Spleen (tissue), 11 donors: ENCODE data around the gene EXT2. TPM values are rescaled to one million over a fixed set of nuclear protein-coding genes. Genes with fewer than 3 reads are reported as not detected.

Experiments
- DNase-seq: peaks from one replicate; pipeline ENCODE4 v3.0.0-alpha.2; 2020
- H3K27ac ChIP-seq, 8 donors: fragments of 200-600 bp; sonication (generic) in 7 of 8; 1 replicate in 4 of 8; 2 replicates in 4 of 8; pipeline versions ENCODE4 v1.5.0 to v1.8.0; 2016 to 2021; ENCODE audit warnings: inconsistent platforms in 4 of 8, mild to moderate bottlenecking in 4 of 8, moderate library complexity in 1 of 8
- H3K27me3 ChIP-seq, 7 donors: fragments of 200-600 bp; sonication (generic) in 6 of 7; replicated peaks in 1 of 7; 1 replicate in 4 of 7; 2 replicates in 3 of 7; pipeline versions ENCODE4 v1.5.0 to v1.8.0; 2016 to 2021; ENCODE audit warnings: inconsistent platforms in 3 of 7, mild to moderate bottlenecking in 1 of 7
- H3K36me3 ChIP-seq, 6 donors: fragments of 200-600 bp; sonication (generic) in 5 of 6; 1 replicate in 4 of 6; 2 replicates in 2 of 6; pipeline versions ENCODE4 v1.5.0 to v1.8.0; 2016 to 2021; ENCODE audit warnings: inconsistent platforms in 2 of 6
- H3K4me1 ChIP-seq, 6 donors: fragments of 200-600 bp; sonication (generic) in 5 of 6; 1 replicate in 3 of 6; 2 replicates in 3 of 6; pipeline versions ENCODE4 v1.5.0 to v1.8.0; 2016 to 2021; ENCODE audit warnings: inconsistent platforms in 3 of 6
- H3K4me3 ChIP-seq, 8 donors: fragments of 200-600 bp; sonication (generic) in 7 of 8; 1 replicate in 4 of 8; 2 replicates in 4 of 8; pipeline versions ENCODE4 v1.5.0 to v1.8.0; 2016 to 2021; ENCODE audit warnings: inconsistent platforms in 4 of 8, mild to moderate bottlenecking in 4 of 8, moderate library complexity in 2 of 8
- H3K9me3 ChIP-seq, 8 donors: fragments of 200-600 bp; sonication (generic) in 7 of 8; 1 replicate in 4 of 8; 2 replicates in 4 of 8; pipeline versions ENCODE4 v1.5.0 to v1.8.0; 2016 to 2021; ENCODE audit warnings: inconsistent platforms in 4 of 8
- POLR2A ChIP-seq, 3 donors: fragments of 450-650 bp; IDR thresholded peaks; one replicate each; pipeline ENCODE4 v1.5.1; 2017; ENCODE audit warnings: antibody characterized with exemption in 3 of 3, mild to moderate bottlenecking in 1 of 3
- POLR2AphosphoS5 ChIP-seq, 3 donors: sonication (generic); formaldehyde crosslinking; IDR thresholded peaks; one replicate each; pipeline ENCODE4 v1.5.1; 2017; ENCODE audit warnings: antibody characterized with exemption in 3 of 3
- WGBS, 5 donors: extraction: QIAGEN DNeasy Blood & Tissue Kit in 3 of 5; methylation state at CpG; one replicate each; pipeline versions ENCODE4 v1.1.5 to v1.1.7; 2013 to 2018; 5-methylcytosine and 5-hydroxymethylcytosine counted together
- intact Hi-C: fragments of 100-400 bp; cut with DNase I; formaldehyde crosslinking; loops from one replicate; pipeline ENCODE4 v1.15.0; 2023; ENCODE audit warnings: low total_unique reads
- polyA plus RNA-seq, 3 donors: library from polyadenylated mRNA; stranded (reverse); fragments of 200-250 nt; gene quantifications; one replicate each; pipeline ENCODE4 v1.2.1, GENCODE V29; 2013
- total RNA-seq, 7 donors: library from RNA; depleted of rRNA in 3 of 7; stranded (reverse); fragments of >200 nt in 3 of 7; fragmentation: NEBNext Ultra II Directional in 4 of 7; extraction: Animal tissue kit (Norgen Biotek cat#: 25700) in 4 of 7; gene quantifications; one replicate each; pipeline versions ENCODE4 v1.1.0 to v1.2.1, GENCODE V29; 2016 to 2021
- TF ChIP-seq, protein P1 (sequence below), 11 experiments: fragments of 200-600 bp in 7 of 11; fragments of 450-650 bp in 4 of 11; sonication (generic) in 4 of 11; IDR thresholded peaks in 8 of 11; conservative IDR thresholded peaks in 3 of 11; 1 replicate in 7 of 11; 2 replicates in 4 of 11; pipeline versions ENCODE4 v1.4.0 to v1.8.0; 2016 to 2021; ENCODE audit warnings: antibody characterized with exemption in 11 of 11, inconsistent platforms in 4 of 11, mild to moderate bottlenecking in 1 of 11
- donor health status: healthy with polysubstance abuse.
- donor health status: DM: no; HTN: no; CAD: no; lungs with moderate emphysema.
- donor health status: DM: no; HTN: no; CAD: no.
- donor health status: Bipolar disorder and iron deficiency.
- donor health status: healthy.
- donor health status: DM: no; HTN: no; CAD: no.
- donor health status: DM: yes; HTN: yes; CAD: no.

Gene EXT2
- total and polyA plus RNA-seq, 10 donors, result 10.0 to 60.1 (median 41.3) TPM

DNA sequence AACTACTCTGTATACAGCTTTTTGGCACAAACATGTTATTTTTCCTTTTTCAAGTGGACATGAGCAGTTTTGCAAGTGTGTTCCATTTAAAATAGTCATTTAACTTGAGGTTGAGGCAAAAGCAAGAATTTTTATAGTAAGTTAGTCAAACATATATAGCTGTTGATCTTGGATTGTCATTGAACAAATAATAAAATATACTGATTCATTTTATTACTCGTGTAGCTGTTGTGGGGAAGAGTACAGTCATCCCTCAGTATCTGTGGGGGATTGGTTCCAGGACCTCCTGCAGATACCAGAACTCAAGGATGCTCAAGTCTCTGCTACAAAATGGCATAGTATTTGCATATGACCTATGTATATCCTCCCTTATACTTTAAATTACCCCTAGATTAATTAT is 45.3 kb downstream of the EXT2 start:
- Histone ChIP-seq H3K27ac (no peak overlapping the region), H3K36me3 (peaks cover 0 to 96% (median 15%) of the 10 kb centered on the region in 6 donors), H3K9me3 (no peaks in the 10 kb centered on the region), H3K27me3 (no peaks in the 10 kb centered on the region), H3K4me3 (no peak overlapping the region), H3K4me1 (peaks cover 0 to 7% (median 0%) of the 10 kb centered on the region in 6 donors)
- TF ChIP-seq POLR2A (IDR thresholded peaks at IDR 0.05), result no peak
- TF ChIP-seq, protein P1, sequence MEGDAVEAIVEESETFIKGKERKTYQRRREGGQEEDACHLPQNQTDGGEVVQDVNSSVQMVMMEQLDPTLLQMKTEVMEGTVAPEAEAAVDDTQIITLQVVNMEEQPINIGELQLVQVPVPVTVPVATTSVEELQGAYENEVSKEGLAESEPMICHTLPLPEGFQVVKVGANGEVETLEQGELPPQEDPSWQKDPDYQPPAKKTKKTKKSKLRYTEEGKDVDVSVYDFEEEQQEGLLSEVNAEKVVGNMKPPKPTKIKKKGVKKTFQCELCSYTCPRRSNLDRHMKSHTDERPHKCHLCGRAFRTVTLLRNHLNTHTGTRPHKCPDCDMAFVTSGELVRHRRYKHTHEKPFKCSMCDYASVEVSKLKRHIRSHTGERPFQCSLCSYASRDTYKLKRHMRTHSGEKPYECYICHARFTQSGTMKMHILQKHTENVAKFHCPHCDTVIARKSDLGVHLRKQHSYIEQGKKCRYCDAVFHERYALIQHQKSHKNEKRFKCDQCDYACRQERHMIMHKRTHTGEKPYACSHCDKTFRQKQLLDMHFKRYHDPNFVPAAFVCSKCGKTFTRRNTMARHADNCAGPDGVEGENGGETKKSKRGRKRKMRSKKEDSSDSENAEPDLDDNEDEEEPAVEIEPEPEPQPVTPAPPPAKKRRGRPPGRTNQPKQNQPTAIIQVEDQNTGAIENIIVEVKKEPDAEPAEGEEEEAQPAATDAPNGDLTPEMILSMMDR (IDR thresholded peaks at IDR 0.05 in 8 of 11, conservative IDR thresholded peaks at IDR 0.05 in 3 of 11), result no peak
- 0 to 89% (median 79%) methylated on average over 1 of the region's 1 CpG for WGBS, 5 donors
- DNase-seq, result no peak
- intact Hi-C loops, result no loop called here

- Histone ChIP-seq H3K9me3 (no peaks in the 10 kb centered on the region), H3K36me3 (peaks cover 0 to 96% (median 19%) of the 10 kb centered on the region in 6 donors), H3K27me3 (no peaks in the 10 kb centered on the region), H3K4me1 (peaks cover 0 to 7% (median 0%) of the 10 kb centered on the region in 6 donors), H3K27ac (peak overlapping the region in 1 of 8 donors; percentile 8), H3K4me3 (no peak overlapping the region)
- WGBS, 5 donors, result 82 to 87% (median 84%) methylated on average over 7 of the region's 7 CpGs
- intact Hi-C loops, result no loop called here
- TF ChIP-seq POLR2A (IDR thresholded peaks at IDR 0.05) (no peak), POLR2AphosphoS5 (IDR thresholded peaks at IDR 0.05) (no peak)
- TF ChIP-seq, protein P1 (IDR thresholded peaks at IDR 0.05 in 8 of 11, conservative IDR thresholded peaks at IDR 0.05 in 3 of 11), result no peak
- DNase-seq, result no peak
These were observed 48.8 kb downstream of the EXT2 start for GRCh38 chr11:44143987-44144909.

DNA sequence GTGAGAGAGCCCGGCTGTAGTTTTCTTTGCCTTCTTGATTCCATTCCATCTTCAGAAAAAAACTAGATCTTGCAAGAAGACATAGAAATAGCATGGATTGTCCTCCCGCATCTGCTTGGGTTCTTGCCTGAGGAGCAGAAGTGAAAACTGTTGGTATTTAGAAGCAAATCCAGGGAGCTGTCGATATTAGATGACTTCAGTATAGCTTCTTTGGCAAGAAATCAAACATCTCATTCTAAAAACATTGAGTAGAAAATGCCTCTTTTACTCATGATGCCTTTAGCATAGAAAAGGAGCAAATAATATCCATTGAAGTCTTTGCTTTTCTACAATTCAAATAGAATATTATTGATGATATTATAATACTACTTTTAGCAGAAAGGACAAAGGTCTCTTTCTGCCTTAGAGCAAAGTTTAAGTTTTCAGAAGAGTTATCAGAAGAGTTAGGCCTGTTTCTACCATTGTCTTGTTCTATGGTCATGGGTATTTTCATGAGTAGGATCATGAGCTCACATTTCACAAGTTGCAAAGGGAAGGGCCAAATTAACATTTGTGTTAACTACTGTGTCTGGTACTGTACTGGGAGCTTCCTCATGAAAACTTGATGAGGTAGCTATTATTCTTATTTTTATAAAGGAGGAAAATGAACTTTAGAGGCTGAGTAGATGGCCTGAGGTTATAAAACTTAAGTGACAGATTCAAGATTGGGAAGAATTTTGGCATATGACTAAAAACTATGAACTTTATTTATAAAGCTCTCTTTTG is 49.7 kb downstream of the EXT2 start:
- DNase-seq, result no peak
- Histone ChIP-seq H3K27ac (peak overlapping the region in 2 of 8 donors; percentile 8 to 31), H3K36me3 (peaks cover 0 to 96% (median 19%) of the 10 kb centered on the region in 6 donors), H3K9me3 (no peaks in the 10 kb centered on the region), H3K4me1 (peaks cover 0 to 7% (median 0%) of the 10 kb centered on the region in 6 donors), H3K27me3 (no peaks in the 10 kb centered on the region), H3K4me3 (no peak overlapping the region)
- intact Hi-C loops, result no loop called here
- TF ChIP-seq POLR2AphosphoS5 (IDR thresholded peaks at IDR 0.05) (no peak), POLR2A (IDR thresholded peaks at IDR 0.05) (no peak)
- TF ChIP-seq, protein P1 (IDR thresholded peaks at IDR 0.05 in 8 of 11, conservative IDR thresholded peaks at IDR 0.05 in 3 of 11), result no peak
- 85 to 91% (median 89%) methylated on average over 3 of the region's 3 CpGs for WGBS, 5 donors
